GM12878 (cell line): Measurements from ENCODE around the gene RAG1. TPM values are rescaled to one million over a fixed set of nuclear protein-coding genes. Genes with fewer than 3 reads are reported as not detected.

ENCODE experiments used
- ATAC-seq: fragments of 200-7000 bp; cut with Tn5 transposase; 3 replicates; pipeline ENCODE4 v1.9.1; 2020; ENCODE audit warnings: mild to moderate bottlenecking, moderate library complexity
- BruUV-seq: library from RNA; stranded (reverse); fragments of 400-500 nt; replicated peaks from 2 replicates; lab custom pipeline; 2021; lab: Mats Ljungman, UMichigan
- CTCF ChIA-PET: fragments of 300-600 bp; sonication (Branson Sonifier 250); formaldehyde crosslinking; extraction: SDS; loops from one replicate; lab custom pipeline; 2021; ENCODE audit warnings: inconsistent platforms; lab: Yijun Ruan, JAX
- POLR2A ChIA-PET: fragments of 350-600 bp; formaldehyde crosslinking; extraction: SDS; loops from one replicate; lab custom pipeline; 2021; ENCODE audit warnings: inconsistent platforms; lab: Charles Lee
- RAD21 ChIA-PET: fragments of 300-600 bp; sonication (Branson Sonifier 250); formaldehyde crosslinking; loops from one replicate; lab custom pipeline; 2023; ENCODE audit warnings: antibody characterized with exemption; ENCODE audit not compliant: unreplicated experiment; lab: Charles Lee
- SMC1A ChIA-PET: fragments of 300-600 bp; sonication (Branson Sonifier 250); formaldehyde crosslinking; loops from one replicate; lab custom pipeline; 2023; ENCODE audit not compliant: unreplicated experiment, uncharacterized antibody; lab: Charles Lee
- DNase-seq: peaks from one replicate; pipeline ENCODE4 v3.0.0-alpha.2; 2011; ENCODE audit warnings: low read depth, low spot score
- FAIRE-seq: peaks from 3 replicates; lab custom pipeline; 2011; peaks lifted over from hg19 to GRCh38; lab: Jason Lieb, UNC
- H2AFZ ChIP-seq: 2 replicates; pipeline ENCODE4 v1.6.0; 2011; ENCODE audit warnings: low read depth, low read length, control low read depth; ENCODE audit not compliant: control insufficient read depth
- H3K27ac ChIP-seq: 2 replicates; pipeline ENCODE4 v1.5.1; 2011; ENCODE audit warnings: control low read depth; ENCODE audit not compliant: control insufficient read depth, insufficient read depth
- H3K27me3 ChIP-seq, 2 experiments: replicated peaks in 1 of 2; 2 replicates each; pipeline versions ENCODE4 v1.6.0 to v1.6.1; 2011; ENCODE audit warnings: low read length in 1 of 2; ENCODE audit not compliant: control insufficient read depth in 2 of 2, insufficient read depth in 2 of 2
- H3K36me3 ChIP-seq, 2 experiments: 2 replicates each; pipeline ENCODE4 v1.5.1; 2011; ENCODE audit warnings: low read length in 1 of 2; ENCODE audit not compliant: control insufficient read depth in 2 of 2, insufficient read depth in 2 of 2
- H3K4me1 ChIP-seq: 2 replicates; pipeline ENCODE4 v1.6.1; 2011; ENCODE audit warnings: mild to moderate bottlenecking, low read length, moderate library complexity, mixed read lengths; ENCODE audit not compliant: control insufficient read depth, insufficient read depth
- H3K4me2 ChIP-seq: 2 replicates; pipeline ENCODE4 v1.6.0; 2011; ENCODE audit warnings: control low read depth; ENCODE audit not compliant: control insufficient read depth, insufficient read depth
- H3K4me3 ChIP-seq: fragments of 200-600 bp; sonication (generic); 2 replicates; pipeline ENCODE4 v1.5.1; 2016
- H3K79me2 ChIP-seq: 2 replicates; pipeline ENCODE4 v1.6.0; 2011; ENCODE audit warnings: low read length; ENCODE audit not compliant: control insufficient read depth, insufficient read depth
- H3K9ac ChIP-seq: 2 replicates; pipeline ENCODE4 v1.8.0; 2011; ENCODE audit warnings: low read length, control low read depth, mixed read lengths; ENCODE audit not compliant: control insufficient read depth, insufficient read depth
- H3K9me3 ChIP-seq: replicated peaks from 3 replicates; pipeline ENCODE4 v1.5.1; 2011; ENCODE audit warnings: mild to moderate bottlenecking, low read length; ENCODE audit not compliant: control insufficient read depth, insufficient read depth
- H4K20me1 ChIP-seq: 2 replicates; pipeline ENCODE4 v1.6.0; 2011; ENCODE audit not compliant: control insufficient read depth, insufficient read depth
- CUX1 ChIP-seq: IDR thresholded peaks from 2 replicates; pipeline ENCODE4 v1.6.1; 2012; ENCODE audit warnings: improper control_type of control experiment, low read depth, low read length; ENCODE audit not compliant: insufficient replicate concordance
- E4F1 ChIP-seq: fragments of 450-650 bp; IDR thresholded peaks from 2 replicates; pipeline ENCODE4 v1.6.1; 2018; ENCODE audit warnings: borderline replicate concordance, mild to moderate bottlenecking; ENCODE audit not compliant: partially characterized antibody
- KLF5 ChIP-seq: fragments of 450-650 bp; IDR thresholded peaks from 2 replicates; pipeline ENCODE4 v1.6.1; 2014; ENCODE audit warnings: mild to moderate bottlenecking; ENCODE audit not compliant: partially characterized antibody
- MEF2B ChIP-seq: fragments of 450-650 bp; IDR thresholded peaks from 2 replicates; pipeline ENCODE4 v1.6.1; 2018; ENCODE audit warnings: mild to moderate bottlenecking, moderate library complexity; ENCODE audit not compliant: partially characterized antibody, poor library complexity, severe bottlenecking
- POLR2AphosphoS2 ChIP-seq: IDR thresholded peaks from 2 replicates; pipeline ENCODE4 v1.6.1; 2011; ENCODE audit warnings: low read depth, mild to moderate bottlenecking, low read length, improper control_type of control experiment, moderate library complexity
- RUNX3 ChIP-seq: IDR thresholded peaks from 2 replicates; pipeline ENCODE4 v1.6.1; 2012; ENCODE audit warnings: low read length, inconsistent platforms
- TBL1XR1 ChIP-seq: IDR thresholded peaks from 2 replicates; pipeline ENCODE4 v1.6.1; 2012; ENCODE audit warnings: low read depth, low read length, improper control_type of control experiment
- ZBED1 ChIP-seq: IDR thresholded peaks from 2 replicates; pipeline ENCODE4 v1.6.1; 2016; ENCODE audit warnings: borderline replicate concordance
- ZNF592 ChIP-seq: fragments of 450-650 bp; IDR thresholded peaks from 2 replicates; pipeline ENCODE4 v1.6.1; 2017; ENCODE audit warnings: mild to moderate bottlenecking, moderate library complexity
- in situ Hi-C: fragments of 300-500 bp; cut with MboI; formaldehyde crosslinking; loops from 9 replicates; pipeline ENCODE4 v1.14.3; 2018; ENCODE audit warnings: mixed read lengths
- intact Hi-C: fragments of 100-400 bp; cut with micrococcal nuclease; formaldehyde crosslinking; loops from one replicate; pipeline ENCODE4 v1.14.2; 2022; ENCODE audit not compliant: unreplicated experiment
- polyA plus RNA-seq, 11 experiments: library from polyadenylated mRNA; depleted of rRNA in 4 of 11; unstranded in 6 of 11; stranded (reverse) in 5 of 11; fragments of >200 nt; fragmentation: Nextera tagmentation in 4 of 11; fragmentation: Illumina TruSeq in 1 of 11; extraction: Ambion mirVana in 4 of 11; extraction: Trizol in 1 of 11; gene quantifications; 1 replicate in 1 of 11; 2 replicates in 10 of 11; pipeline versions ENCODE4 v1.2.1 to v1.2.3, GENCODE V29; 2011 to 2016; ENCODE audit warnings: inconsistent platforms in 2 of 11, missing spikeins in 2 of 11, low read depth in 1 of 11
- total RNA-seq, 4 experiments: library from RNA; depleted of rRNA in 3 of 4; stranded (reverse); fragments of >200 nt in 3 of 4; fragmentation: Illumina TruSeq in 1 of 4; extraction: Trizol in 1 of 4; gene quantifications; 2 replicates each; pipeline versions ENCODE4 v1.2.1 to v1.2.3, GENCODE V29; 2013 to 2021

The RAG1 gene
- total and polyA plus RNA-seq, 10 of the 15 experiments (the other 5 are each of a cell fraction or from before 2014, with no cell fraction given): 0.01 to 0.44 (median 0.05) TPM; not detected in 3

GRCh38 chr11:36557991-36558390, 9.8 kb upstream of the RAG1 start:
- SMC1A ChIA-PET: no interaction called here
- Histone ChIP-seq H3K9me3 (no peaks in the 10 kb centered on the region; the same call in 2 of the 3 replicates), H3K9ac (no peak overlapping the region), H3K4me1 (no peaks in the 10 kb centered on the region), H3K4me2 (no peak overlapping the region), H3K79me2 (no peaks in the 10 kb centered on the region), H3K36me3 (no peaks in the 10 kb centered on the region), H3K27me3 (no peaks in the 10 kb centered on the region), H4K20me1 (no peaks in the 10 kb centered on the region)
- CTCF ChIA-PET: no interaction called here
- DNase-seq: no peak
- in situ Hi-C loops: no loop called here
- ATAC-seq: no peak
- TF ChIP-seq CUX1 (no peak), ZBED1 (no peak), MEF2B (no peak), TBL1XR1 (no peak), POLR2AphosphoS2 (no peak), E4F1 (no peak), KLF5 (no peak), ZNF592 (no peak), RUNX3 (no peak)
- TF ChIP-seq, all 136 proteins: peak for 0
- H3K4me3 ChIP-seq: peak overlapping the region; percentile 29; the same call in 1 of the 2 replicates
- ChIA-PET POLR2A (no interaction called here), RAD21 (no interaction called here)
- no peak overlapping the region for H2AFZ ChIP-seq
- intact Hi-C loops: no loop called here
- no TSS peak for BruUV-seq
- H3K27ac ChIP-seq: no peak overlapping the region
- FAIRE-seq: no peak
